ENCODE measurements around the gene TAS2R41.

DNA sequence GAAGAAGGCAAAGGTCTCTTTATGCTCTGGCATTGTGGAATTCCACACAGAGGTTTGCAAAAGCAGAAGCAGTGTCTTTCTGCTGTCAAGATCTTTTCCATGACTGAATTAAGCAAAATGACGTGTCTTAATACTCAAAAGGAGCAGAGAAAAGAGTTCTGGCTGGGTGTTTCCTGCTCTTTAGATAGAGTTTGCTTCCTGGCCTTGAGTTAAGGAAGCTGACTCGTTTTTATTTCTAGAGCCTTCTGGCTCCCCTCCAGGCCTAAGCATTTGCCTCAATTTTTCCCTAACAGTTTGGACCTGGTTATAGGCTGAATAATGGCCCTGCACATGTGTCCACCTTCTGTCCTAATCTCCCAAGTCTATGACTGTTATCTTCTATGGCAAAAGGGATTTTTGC is 21.6 kb downstream of the TAS2R41 start:
- TF ChIP-seq GATA2 (IDR thresholded peaks at IDR 0.05; ENCODE audit: low read depth, low read length) = no peak
- TF ChIP-seq GATA3 (IDR thresholded peaks at IDR 0.05; ENCODE audit: low read depth, low read length) = no peak
